HG02678 (cell line): ENCODE measurements around the gene F2RL1.
"Not testable (repeated sequence)": the region's sequence is repeated elsewhere in the genome, so short reads cannot be mapped to it uniquely, and the experiment has no call there.

Experiments used
- ATAC-seq: cut with Tn5 transposase; IDR thresholded peaks from one replicate; pipeline ENCODE4 v1.9.1; 2021; ENCODE audit warnings: mild to moderate bottlenecking, moderate library complexity; ENCODE audit not compliant: unreplicated experiment

Gene F2RL1

DNA sequence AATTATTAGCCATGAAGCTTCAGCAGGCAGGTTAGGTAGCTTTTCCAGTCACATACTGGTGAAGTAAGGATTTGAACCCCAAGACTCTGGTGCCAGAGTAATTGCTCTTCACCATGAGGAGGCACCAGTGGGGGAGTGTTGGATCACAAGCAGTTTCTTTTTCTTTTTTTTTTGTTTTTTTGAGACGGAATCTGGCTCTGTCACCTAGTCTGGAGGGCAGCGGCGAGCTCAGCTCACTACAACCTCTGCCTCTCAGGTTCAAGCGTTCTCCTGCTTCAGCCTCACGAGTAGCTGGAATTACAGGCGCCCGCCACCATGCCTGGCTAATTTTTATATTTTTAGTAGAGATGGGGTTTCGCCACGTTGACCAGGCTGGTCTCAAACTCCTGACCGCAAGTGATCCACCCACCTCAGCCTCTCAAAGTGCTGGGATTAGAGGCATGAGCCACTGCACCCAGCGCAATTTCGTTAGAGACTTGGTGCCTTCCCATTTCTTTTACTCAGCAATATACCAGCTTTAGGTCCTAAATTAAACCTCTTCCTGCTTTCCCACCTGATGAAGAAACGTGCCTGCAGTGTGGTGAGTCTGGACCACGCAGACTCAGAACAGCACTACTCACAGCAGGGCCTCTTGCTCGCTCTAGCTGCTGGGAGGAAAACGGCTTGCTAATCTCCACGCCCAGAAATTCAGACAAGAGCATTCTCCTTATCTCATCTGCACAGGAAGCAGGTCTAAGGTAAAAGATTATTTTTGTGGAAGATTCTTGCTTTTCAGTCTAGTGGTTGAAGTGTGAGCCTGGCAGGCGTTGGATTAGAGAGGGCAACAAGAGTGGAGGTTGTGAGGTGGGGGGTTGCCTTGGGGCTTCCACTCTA lies 30.8 kb downstream of the F2RL1 start, which contains the start of gene S100Z:
S100Z (plus strand) TSS at position 596 of the 873 bp plus-strand sequence. CDS start 25,346 bp downstream, outside the sequence.
- no peak for ATAC-seq

DNA sequence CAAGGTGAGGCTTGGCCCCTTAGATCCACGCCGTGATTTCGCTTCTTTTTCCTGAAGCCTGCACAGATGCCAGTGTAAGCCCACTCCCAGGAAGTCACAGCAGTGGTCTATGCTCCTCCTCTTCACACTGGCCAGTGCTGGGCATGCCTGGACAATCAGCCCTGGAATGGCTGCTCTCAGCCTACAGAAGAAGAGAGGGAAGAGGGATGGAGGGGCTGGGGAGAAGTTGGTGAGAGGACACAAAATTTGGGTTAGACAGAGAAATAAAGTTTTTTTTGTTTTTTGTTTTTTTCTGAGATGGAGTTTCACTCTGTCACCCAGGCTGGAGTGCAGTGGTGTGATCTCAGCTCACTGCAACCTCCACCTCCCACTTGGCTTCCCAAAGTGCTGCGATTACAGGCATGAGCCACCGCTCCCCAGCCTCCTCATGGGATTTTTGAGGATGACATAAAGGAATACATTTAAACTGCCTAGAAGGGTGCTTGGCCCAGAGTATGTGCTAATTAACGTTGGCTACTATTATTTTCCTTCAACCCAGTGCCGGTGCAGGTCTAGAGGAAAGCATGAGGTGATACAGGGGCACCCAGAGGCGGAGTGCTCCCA lies 31.8 kb downstream of the F2RL1 start:
- ATAC-seq, result no peak

DNA sequence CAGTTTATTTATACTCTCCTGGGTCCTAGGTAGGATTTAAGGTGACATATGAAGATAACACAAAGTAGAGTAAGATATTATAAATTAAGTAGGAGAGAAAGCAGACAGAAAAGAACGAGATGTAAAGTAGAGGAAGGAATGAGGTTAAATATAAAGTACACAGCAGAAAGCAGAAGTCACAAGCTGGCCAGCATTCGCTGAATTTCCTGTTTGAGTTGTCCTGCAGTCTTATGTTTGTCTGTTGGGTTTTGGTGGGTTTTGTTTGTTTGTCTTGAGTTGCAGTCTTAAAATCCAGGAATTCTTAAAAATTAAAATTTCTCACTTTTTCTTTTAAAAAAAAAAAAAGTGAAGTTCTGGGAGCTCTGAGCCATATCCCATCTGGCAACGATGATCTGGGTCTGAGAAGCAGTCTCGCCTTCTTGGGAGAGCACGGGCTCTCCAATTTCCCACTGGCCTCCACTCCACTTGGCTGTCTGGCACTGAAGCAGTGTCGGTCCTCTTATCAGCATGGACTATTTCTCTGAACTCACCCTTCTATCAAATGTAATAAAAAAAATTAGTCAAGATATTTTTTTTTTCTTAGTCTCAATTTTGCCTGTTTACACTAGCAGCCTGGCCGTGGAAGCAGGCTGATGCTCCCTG lies 33.0 kb downstream of the F2RL1 start:
- no peak for ATAC-seq

DNA sequence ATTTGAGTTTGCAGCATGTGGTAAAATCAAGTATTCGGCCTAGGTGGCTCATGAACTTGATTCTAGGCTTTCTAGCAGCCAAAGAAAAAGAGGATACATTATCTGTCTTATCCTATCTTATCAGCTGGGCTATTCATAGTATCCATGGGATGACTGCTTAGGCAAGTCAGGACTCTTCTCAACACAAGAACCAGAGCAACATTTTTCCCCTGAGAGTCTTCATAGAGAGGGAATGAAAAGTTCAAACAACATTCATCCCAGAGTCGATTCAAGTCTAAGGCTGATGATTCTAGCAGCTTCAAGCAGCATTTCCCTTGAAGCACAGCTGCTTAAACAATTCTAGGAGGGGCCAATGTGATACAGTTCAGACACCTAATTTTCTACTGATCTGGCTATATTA lies 33.9 kb downstream of the F2RL1 start:
- ATAC-seq, result no peak

DNA sequence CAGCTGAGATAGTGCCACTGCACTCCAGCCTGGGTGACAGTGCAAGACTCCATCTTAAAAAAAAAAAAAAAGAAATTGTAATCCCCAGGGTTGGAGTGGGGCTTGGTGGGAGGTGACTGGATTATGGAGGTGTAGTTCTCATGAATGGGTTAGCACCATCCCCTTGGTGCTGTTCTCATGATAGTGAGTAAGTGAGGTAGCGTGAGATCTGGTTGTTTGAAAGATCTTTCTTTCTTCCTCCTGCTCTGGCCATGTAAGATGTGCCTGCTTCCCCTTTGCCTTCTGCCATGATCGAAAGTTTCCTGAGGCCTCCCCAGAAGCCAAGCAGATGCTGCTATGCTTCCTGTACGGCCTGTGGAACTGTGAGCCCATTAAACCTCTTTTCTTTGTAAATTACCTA lies 34.9 kb downstream of the F2RL1 start:
- ATAC-seq, result not testable (repeated sequence)

DNA sequence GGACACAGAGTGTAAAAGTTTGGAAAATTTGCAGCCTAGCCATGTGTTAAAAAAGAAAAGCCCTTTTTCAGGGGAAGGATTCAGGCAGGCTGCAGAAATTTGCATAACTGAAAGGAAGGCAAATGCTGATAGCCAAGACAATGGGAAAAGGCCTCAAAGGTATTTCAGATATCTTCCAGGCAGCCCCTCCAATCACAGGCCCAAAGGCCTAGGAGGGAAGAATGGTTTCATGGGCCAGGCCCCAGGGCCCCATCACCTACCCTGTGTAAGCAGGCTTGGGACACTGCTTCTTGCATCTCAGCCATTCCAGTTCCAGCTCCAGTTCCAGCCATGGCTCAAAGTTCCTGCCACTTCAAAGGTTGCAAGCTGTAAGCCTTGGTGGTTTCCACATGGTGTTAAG lies 35.8 kb downstream of the F2RL1 start:
- no peak for ATAC-seq

GRCh38 chr5:76855501-76855900 lies 36.7 kb downstream of the F2RL1 start:
- not testable (repeated sequence) for ATAC-seq

GRCh38 chr5:76855961-76856360 lies 37.1 kb downstream of the F2RL1 start:
- ATAC-seq, result peak; percentile 57

DNA sequence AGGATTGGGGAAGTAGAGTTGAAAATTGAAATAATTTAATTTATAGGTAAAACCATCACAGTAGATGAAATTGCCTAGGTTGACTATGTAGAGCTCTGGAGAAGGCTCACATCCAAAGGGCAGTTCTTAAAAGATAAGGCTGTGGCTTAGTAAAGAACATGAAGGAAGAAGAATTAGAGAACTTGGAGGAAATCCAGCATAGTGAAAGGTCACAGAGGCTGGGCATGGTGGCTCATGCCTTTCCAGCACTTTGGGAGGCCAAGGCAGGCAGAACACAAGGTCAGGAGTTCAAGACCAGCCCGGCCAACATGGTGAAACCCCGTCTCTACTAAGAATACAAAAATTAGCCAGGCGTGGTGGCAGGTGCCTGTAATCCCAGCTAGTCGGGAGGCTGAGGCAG lies 38.0 kb downstream of the F2RL1 start:
- ATAC-seq, result not testable (repeated sequence)

- no peak for ATAC-seq
Measured at GRCh38 chr5:76859591-76860247, 40.9 kb downstream of the F2RL1 start.

DNA sequence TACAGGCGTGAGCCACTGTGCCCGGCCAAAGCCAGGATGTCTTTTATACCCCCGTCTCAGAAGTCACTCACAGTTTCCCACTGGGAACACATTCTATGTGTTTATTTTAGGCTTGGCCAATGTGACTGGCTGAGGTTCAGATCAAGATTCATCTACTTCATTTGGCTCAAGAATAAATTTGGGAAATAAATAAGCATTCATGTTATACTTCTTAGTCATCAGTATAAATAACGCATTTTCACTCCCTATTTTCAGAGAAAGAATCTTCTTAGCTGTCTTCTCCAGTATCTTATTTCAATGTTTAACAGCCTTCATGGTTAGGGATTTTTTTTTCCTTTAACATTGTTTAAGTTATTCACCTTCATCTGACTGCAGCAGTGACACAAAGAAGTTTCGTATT lies 42.8 kb downstream of the F2RL1 start:
- ATAC-seq, result no peak

- ATAC-seq, result no peak
Measured at GRCh38 chr5:76863001-76863400, 44.2 kb downstream of the F2RL1 start.

DNA sequence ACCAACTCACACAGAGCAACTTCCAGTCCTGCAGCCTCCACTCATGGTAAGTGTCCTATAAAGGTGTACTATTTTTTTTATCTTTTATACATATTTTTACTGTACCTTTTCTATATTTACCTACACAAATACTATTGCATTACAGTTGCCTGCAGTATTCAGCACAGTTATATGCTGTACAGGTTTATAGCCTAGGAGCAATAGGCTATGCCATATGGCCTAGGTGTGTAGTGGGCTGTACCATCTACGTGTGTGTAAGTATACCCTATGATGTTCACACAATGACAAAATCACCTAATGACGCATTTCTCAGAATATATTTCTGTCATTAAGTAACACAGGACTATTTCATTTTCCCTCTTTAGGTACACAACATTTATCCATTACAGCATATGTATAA lies 47.7 kb downstream of the F2RL1 start:
- no peak for ATAC-seq

- no peak for ATAC-seq
Measured at GRCh38 chr5:76867038-76867437, 48.2 kb downstream of the F2RL1 start.

DNA sequence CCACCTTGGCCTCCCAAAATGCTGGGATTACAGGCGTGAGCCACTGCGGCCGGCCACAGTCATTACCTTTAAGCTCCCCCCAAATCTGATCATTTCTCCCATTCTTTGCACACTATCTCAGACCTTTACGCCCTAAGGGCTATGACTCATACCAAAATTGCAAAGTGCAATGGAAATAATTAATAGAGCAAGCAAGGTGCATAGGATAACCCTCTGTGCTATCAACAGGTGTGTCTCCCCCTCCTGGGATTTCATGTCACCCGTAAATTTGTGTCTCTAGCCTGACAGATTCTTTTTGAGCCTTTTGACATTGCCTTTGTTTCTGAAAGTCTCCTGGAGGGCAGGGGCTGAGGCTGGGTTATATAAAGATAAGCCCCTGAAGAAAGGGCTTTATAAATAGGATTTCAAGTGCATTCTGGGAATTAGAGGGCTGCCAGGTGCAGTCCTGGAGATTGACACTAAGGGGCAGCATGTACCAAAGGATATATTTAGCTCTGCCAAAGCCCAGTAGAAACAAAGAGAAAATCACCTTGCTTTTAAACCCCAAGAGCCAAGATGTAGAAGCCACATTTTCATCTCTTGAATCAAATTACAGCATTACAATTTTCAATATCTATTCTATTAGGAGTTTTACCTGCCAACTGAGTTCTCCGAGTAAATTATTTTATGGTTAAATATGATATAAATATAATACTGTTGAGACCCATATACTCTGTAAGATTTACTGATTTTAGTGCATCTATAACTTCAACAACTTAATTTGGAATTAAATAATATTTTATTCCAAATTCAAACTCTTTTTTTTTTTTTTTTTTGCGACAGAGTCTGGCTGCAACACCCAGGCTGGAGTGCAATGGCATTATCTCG lies 49.2 kb downstream of the F2RL1 start:
- peak; percentile 71 for ATAC-seq

DNA sequence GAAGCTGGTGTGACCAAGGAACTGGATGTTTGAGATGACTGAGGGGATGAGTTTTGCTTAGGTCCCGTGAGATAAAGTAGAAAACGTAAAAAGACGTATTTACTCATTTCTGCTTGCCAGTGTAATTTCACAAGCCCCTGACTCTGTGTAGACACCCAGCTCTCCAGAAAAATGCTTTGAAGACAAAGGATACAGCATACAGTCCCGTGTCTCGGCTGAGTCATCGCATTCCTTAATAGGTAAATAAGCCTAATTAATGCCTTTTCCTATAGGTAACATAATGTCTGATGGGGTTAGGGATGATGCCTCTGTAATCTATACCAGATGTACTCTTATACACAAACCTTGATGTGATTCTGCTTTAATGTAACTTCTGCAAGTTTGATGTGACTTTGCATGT lies 51.2 kb downstream of the F2RL1 start:
- no peak for ATAC-seq

GRCh38 chr5:76874088-76874581 lies 55.3 kb downstream of the F2RL1 start:
- no peak for ATAC-seq
